Astrocyte of the cerebellum (primary cell): ENCODE measurements around the gene ASF1B.

Experiments used
- DNase-seq: peaks from one replicate; pipeline ENCODE4 v3.0.0-alpha.2; 2011; ENCODE audit warnings: low read depth
- H3K4me3 ChIP-seq: 2 replicates; pipeline ENCODE4 v1.5.1; 2011; ENCODE audit warnings: mild to moderate bottlenecking, low read depth, low read length, moderate library complexity
- CTCF ChIP-seq: IDR thresholded peaks from 2 replicates; pipeline ENCODE4 v1.5.1; 2012; ENCODE audit warnings: low read length, low read depth, moderate library complexity, mild to moderate bottlenecking; ENCODE audit errors: missing control alignments
- in situ Hi-C: cut with HindIII; loops from 2 replicates; pipeline ENCODE4 v1.10.0; 2017; ENCODE audit warnings: low sequenced_read_pairs

Gene ASF1B

DNA sequence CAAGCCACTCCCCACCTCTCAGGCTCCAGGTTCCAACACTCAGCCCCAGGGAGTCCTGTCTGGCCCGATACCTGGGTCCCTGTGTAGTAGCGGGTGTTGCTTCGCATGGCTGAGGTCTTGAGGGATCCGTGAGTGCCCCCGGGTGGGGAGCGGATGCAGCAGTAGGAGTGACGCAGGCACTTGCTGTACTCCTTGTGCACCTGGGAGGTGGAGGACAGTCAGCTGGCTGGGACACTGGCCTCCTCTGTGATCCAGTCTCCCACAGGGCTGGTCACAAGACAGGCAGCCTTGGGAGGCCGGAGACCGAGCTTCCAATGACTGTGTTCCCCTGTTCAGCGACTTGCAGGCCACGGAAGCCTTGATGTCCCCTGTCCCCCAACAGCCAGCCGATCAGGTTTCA lies 16.3 kb upstream of the ASF1B start:
- in situ Hi-C loops = no loop called here
- no peak for TF ChIP-seq CTCF
- no peak overlapping the region for H3K4me3 ChIP-seq
- no peak for DNase-seq

GRCh38 chr19:14150770-14151661 lies 14.6 kb upstream of the ASF1B start:
- in situ Hi-C loops = no loop called here
- no peak for DNase-seq
- TF ChIP-seq CTCF = no peak
- H3K4me3 ChIP-seq = no peak overlapping the region

GRCh38 chr19:14150041-14150769 lies 13.8 kb upstream of the ASF1B start:
- TF ChIP-seq CTCF = no peak

DNA sequence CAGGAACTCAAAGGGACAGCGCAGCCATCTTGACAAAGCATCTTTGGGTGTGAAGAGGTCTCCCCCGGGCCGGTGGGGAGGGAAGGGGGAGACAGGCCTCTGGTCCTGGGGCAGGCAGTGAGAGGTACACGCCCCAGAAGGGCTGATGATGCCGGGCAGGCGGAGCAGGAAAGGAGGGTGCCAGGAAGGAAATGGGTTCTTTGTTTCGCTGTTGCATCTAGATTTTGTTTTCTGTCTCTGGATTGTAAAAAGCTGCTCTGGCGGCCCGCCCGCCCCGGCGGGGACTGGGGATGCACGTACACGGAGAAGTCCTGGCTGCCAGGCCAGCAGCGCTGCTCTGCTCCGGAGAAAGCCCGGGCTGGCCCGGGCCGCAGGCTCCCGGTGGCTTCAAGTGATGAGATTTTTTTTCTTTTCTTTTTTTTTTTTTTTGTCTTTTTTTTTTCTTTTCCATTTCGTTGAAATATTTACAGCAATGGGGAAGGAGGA lies 13.2 kb upstream of the ASF1B start:
- H3K4me3 ChIP-seq = no peak overlapping the region
- DNase-seq = no peak
- no peak for TF ChIP-seq CTCF
- in situ Hi-C loops = no loop called here

More at GRCh38 chr19:14150041-14150769, 13.8 kb upstream of the ASF1B start:
- no peak for DNase-seq
- in situ Hi-C loops = no loop called here
- no peak overlapping the region for H3K4me3 ChIP-seq

- no peak overlapping the region for H3K4me3 ChIP-seq
- no peak for TF ChIP-seq CTCF
- DNase-seq = no peak
- in situ Hi-C loops = no loop called here
Measured at GRCh38 chr19:14148751-14149410, 12.5 kb upstream of the ASF1B start.
